Keratinocyte (primary cell): ENCODE data around the gene ABAT. TPM values are rescaled to one million over a fixed set of nuclear protein-coding genes. Genes with fewer than 3 reads are reported as not detected.

Experiments
- DNase-seq: peaks from one replicate; pipeline ENCODE4 v3.0.0-alpha.2; 2011; ENCODE audit warnings: low read depth, missing footprints, low spot score
- FAIRE-seq: peaks from 2 replicates; lab custom pipeline; 2011; peaks lifted over from hg19 to GRCh38; lab: Jason Lieb, UNC
- H2AFZ ChIP-seq: 2 replicates; pipeline ENCODE4 v1.6.0; 2012; ENCODE audit warnings: low read length, control low read depth, inconsistent platforms; ENCODE audit not compliant: control insufficient read depth
- H3K27ac ChIP-seq: 2 replicates; pipeline ENCODE4 v1.5.1; 2011; ENCODE audit warnings: low read length; ENCODE audit not compliant: control insufficient read depth, insufficient read depth
- H3K27me3 ChIP-seq: 3 replicates; pipeline ENCODE4 v1.6.0; 2011; ENCODE audit warnings: low read length; ENCODE audit not compliant: control insufficient read depth, insufficient read depth; ENCODE audit errors: extremely low read depth
- H3K36me3 ChIP-seq, 2 experiments: 2 replicates in 1 of 2; 3 replicates in 1 of 2; pipeline ENCODE4 v1.5.1; 2011; ENCODE audit warnings: low read length in 2 of 2, mild to moderate bottlenecking in 1 of 2; ENCODE audit not compliant: control insufficient read depth in 2 of 2, insufficient read depth in 2 of 2; ENCODE audit errors: extremely low read depth in 1 of 2
- H3K4me1 ChIP-seq: 3 replicates; pipeline ENCODE4 v1.5.1; 2011; ENCODE audit warnings: low read length; ENCODE audit not compliant: control insufficient read depth, insufficient read depth; ENCODE audit errors: extremely low read depth
- H3K4me2 ChIP-seq: 3 replicates; pipeline ENCODE4 v1.6.0; 2011; ENCODE audit warnings: low read depth, low read length; ENCODE audit not compliant: control insufficient read depth, insufficient read depth; ENCODE audit errors: extremely low read depth
- H3K4me3 ChIP-seq, 3 experiments: fragments of 200-600 bp in 1 of 3; sonication (generic) in 1 of 3; 2 replicates in 2 of 3; 3 replicates in 1 of 3; pipeline ENCODE4 v1.5.1; 2011 to 2016; ENCODE audit warnings: low read length in 3 of 3, mild to moderate bottlenecking in 3 of 3, control low read depth in 2 of 3, inconsistent platforms in 1 of 3, low read depth in 1 of 3, mixed read lengths in 1 of 3, mixed run types in 1 of 3, moderate library complexity in 1 of 3; ENCODE audit not compliant: control insufficient read depth in 2 of 3, insufficient read depth in 2 of 3; ENCODE audit errors: extremely low read depth in 1 of 3
- H3K79me2 ChIP-seq: 2 replicates; pipeline ENCODE4 v1.6.0; 2012; ENCODE audit warnings: low read length; ENCODE audit not compliant: control insufficient read depth, insufficient read depth
- H3K9ac ChIP-seq: 3 replicates; pipeline ENCODE4 v1.6.0; 2011; ENCODE audit warnings: low read length; ENCODE audit not compliant: control insufficient read depth, insufficient read depth; ENCODE audit errors: extremely low read depth
- H3K9me1 ChIP-seq: 3 replicates; pipeline ENCODE4 v1.6.0; 2011; ENCODE audit warnings: low read length; ENCODE audit not compliant: control insufficient read depth, insufficient read depth; ENCODE audit errors: extremely low read depth
- H3K9me3 ChIP-seq: 2 replicates; pipeline ENCODE4 v1.5.1; 2012; ENCODE audit warnings: low read depth, low read length; ENCODE audit not compliant: control insufficient read depth
- H4K20me1 ChIP-seq: 3 replicates; pipeline ENCODE4 v1.6.0; 2011; ENCODE audit warnings: low read length; ENCODE audit not compliant: control insufficient read depth, insufficient read depth; ENCODE audit errors: extremely low read depth
- CTCF ChIP-seq, 3 experiments: IDR thresholded peaks in 1 of 3; conservative IDR thresholded peaks in 1 of 3; optimal IDR thresholded peaks in 1 of 3; 2 replicates in 2 of 3; 3 replicates in 1 of 3; pipeline versions ENCODE3 to v1.5.1; 2011; ENCODE audit warnings: low read length in 3 of 3, mild to moderate bottlenecking in 3 of 3, moderate library complexity in 2 of 3, control low read depth in 1 of 3, inconsistent platforms in 1 of 3; ENCODE audit not compliant: insufficient read depth in 2 of 3; ENCODE audit errors: extremely low read depth in 1 of 3
- EZH2 ChIP-seq: IDR thresholded peaks from one replicate; pipeline ENCODE4 v1.6.1; 2012; ENCODE audit warnings: inconsistent platforms, mild to moderate bottlenecking, low read length, moderate library complexity
- dilution Hi-C: fragments of 300-500 bp; cut with MboI; formaldehyde crosslinking; loops from one replicate; pipeline ENCODE4 v1.7.0; 2020; ENCODE audit warnings: low sequenced_read_pairs; ENCODE audit not compliant: extremely low pct_ligation_motif_present
- polyA plus RNA-seq, 5 experiments: library from polyadenylated mRNA; depleted of rRNA in 3 of 5; stranded (reverse) in 3 of 5; stranded (forward) in 1 of 5; unstranded in 1 of 5; fragments of >200 nt; gene quantifications; 1 replicate in 1 of 5; 2 replicates in 3 of 5; 3 replicates in 1 of 5; pipeline versions ENCODE4 v1.2.1 to v1.2.3, GENCODE V29; 2011 to 2012; ENCODE audit warnings: missing spikeins in 2 of 5, low read depth in 1 of 5, low replicate concordance in 1 of 5
- small RNA-seq, 3 experiments: library from RNA; depleted of rRNA; stranded (forward); fragments of <200 nt; gene quantifications; one replicate each; pipeline ENCODE3, GENCODE V24; 2012; ENCODE audit warnings: low read depth in 3 of 3, low replicate concordance in 1 of 3; ENCODE audit not compliant: insufficient read length in 3 of 3

The ABAT gene
- polyA plus RNA-seq, 1 donor (not counting 4 experiments of a cell fraction or from before 2014, with no cell fraction given), result 13.7 TPM

- Histone ChIP-seq H3K9me3 (no peaks in the 10 kb centered on the region), H3K4me2 (no peak overlapping the region), H3K27me3 (no peaks in the 10 kb centered on the region), H3K36me3 (peaks cover 18 to 39% of the 10 kb centered on the region in 2 experiments), H3K4me3 (no peak overlapping the region), H2AFZ (no peak overlapping the region), H3K9ac (no peak overlapping the region), H3K9me1 (peaks cover 2% of the 10 kb centered on the region), H3K4me1 (peaks cover 13% of the 10 kb centered on the region), H3K27ac (no peak overlapping the region), H4K20me1 (peaks cover 4% of the 10 kb centered on the region), H3K79me2 (peaks cover 38% of the 10 kb centered on the region)
- dilution Hi-C loops, result no loop called here
- TF ChIP-seq EZH2 (no peak), CTCF (optimal IDR thresholded peaks at IDR 0.05 in 1 of 3, IDR thresholded peaks at IDR 0.05 in 1 of 3, conservative IDR thresholded peaks at IDR 0.05 in 1 of 3; ENCODE audit: extremely low read depth in 1 of 3, insufficient read depth in 2 of 3, low read length in 3 of 3) (no peak)
- DNase-seq (no peak), FAIRE-seq (no peak)
Observed at GRCh38 chr16:8832717-8833105, 158.3 kb downstream of the ABAT start.

Small RNA genes lying within 50 kb of the gene (small RNA-seq; reads per million reads assigned to genes)
- gene AC007224.1, result 0 reads per million in 3 experiments
- gene RN7SL743P, result 0 reads per million in 3 experiments
- 0 reads per million in 3 experiments for gene RNU7-63P

Other genes with a start within 250 kb of the ABAT start
- gene TMEM114, start 84.1 kb upstream of the ABAT start, polyA plus RNA-seq, result not detected in 3 replicates
- 21.9 to 33.1 TPM (median 31.1 TPM) in 3 replicates for gene METTL22, start 52.9 kb upstream of the ABAT start, polyA plus RNA-seq
- gene TMEM186, start 123.0 kb downstream of the ABAT start, polyA plus RNA-seq, result 7.8 to 9.8 TPM (median 8.1 TPM) in 3 replicates
- gene PMM2, start 123.2 kb downstream of the ABAT start, polyA plus RNA-seq, result 30.2 to 48.6 TPM (median 38.6 TPM) in 3 replicates
- 61.9 to 90.8 TPM (median 88.4 TPM) in 3 replicates for gene CARHSP1, start 194.4 kb downstream of the ABAT start, polyA plus RNA-seq
- gene LITAFD, start 207.7 kb downstream of the ABAT start, polyA plus RNA-seq, result not detected in 3 replicates